ENCODE measurements around the gene KIF5A. TPM values are rescaled to one million over a fixed set of nuclear protein-coding genes. Genes with fewer than 3 reads are reported as not detected.
"Not testable (repeated sequence)": the region's sequence is repeated elsewhere in the genome, so short reads cannot be mapped to it uniquely, and the experiment has no call there.

KIF5A gene
- total RNA-seq, 2 donors from 2014 or later = 0.81 to 2.7 TPM

- no peak overlapping the region for H3K27ac ChIP-seq
- no peaks in the 10 kb centered on the region for H3K27me3 ChIP-seq (replicated peaks; ENCODE audit: insufficient read depth)
- no peak for TF ChIP-seq CTCF (IDR thresholded peaks at IDR 0.05)
- no peaks in the 10 kb centered on the region for H3K36me3 ChIP-seq
- no peaks in the 10 kb centered on the region for H3K9me3 ChIP-seq
- no peak overlapping the region for H3K4me3 ChIP-seq
- DNase-seq (ENCODE audit: low spot score) (no peak), ATAC-seq (ENCODE audit: insufficient number of reproducible peaks, low FRiP score, low read depth) (no peak)
- no peaks in the 10 kb centered on the region for H3K4me1 ChIP-seq (ENCODE audit: control insufficient read depth in 1 of 2, low read depth in 2 of 2)
These were observed 34.2 kb downstream of the KIF5A start for GRCh38 chr12:57584050-57584449.

DNA sequence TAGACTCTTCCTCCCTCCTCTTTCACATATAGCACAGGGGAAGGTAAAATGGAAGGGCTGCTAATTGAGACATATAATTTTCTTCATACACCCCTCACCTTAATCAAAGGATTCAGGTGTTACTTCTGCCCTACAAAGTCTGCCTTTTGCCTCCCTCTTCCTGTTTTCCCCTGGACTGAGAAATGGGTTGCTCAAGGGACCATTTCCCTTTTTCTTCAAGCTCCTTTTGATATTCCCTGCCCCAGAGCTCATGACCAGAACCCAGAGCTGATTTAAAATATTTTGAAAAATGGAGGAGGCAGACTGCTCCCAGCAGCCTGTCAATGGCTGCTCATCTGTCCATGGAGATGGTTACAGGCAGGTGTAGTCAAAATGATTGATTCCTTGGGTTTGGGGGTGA is 34.8 kb downstream of the KIF5A start:
- Histone ChIP-seq H3K27me3 (replicated peaks; ENCODE audit: insufficient read depth) (no peaks in the 10 kb centered on the region), H3K4me3 (no peak overlapping the region), H3K9me3 (no peaks in the 10 kb centered on the region), H3K4me1 (ENCODE audit: control insufficient read depth in 1 of 2, low read depth in 2 of 2) (no peaks in the 10 kb centered on the region), H3K36me3 (no peaks in the 10 kb centered on the region), H3K27ac (no peak overlapping the region)
- TF ChIP-seq CTCF (IDR thresholded peaks at IDR 0.05) = no peak
- ATAC-seq (ENCODE audit: insufficient number of reproducible peaks, low FRiP score, low read depth) (no peak), DNase-seq (ENCODE audit: low spot score) (no peak)

- no peaks in the 10 kb centered on the region for H3K27me3 ChIP-seq (replicated peaks; ENCODE audit: insufficient read depth)
- ATAC-seq (ENCODE audit: insufficient number of reproducible peaks, low FRiP score, low read depth) = no peak
These were observed 35.3 kb downstream of the KIF5A start for GRCh38 chr12:57585156-57585555.

GRCh38 chr12:57586128-57586527 is 36.3 kb downstream of the KIF5A start:
- H3K27ac ChIP-seq = no peak overlapping the region
- H3K4me3 ChIP-seq = no peak overlapping the region
- H3K4me1 ChIP-seq (ENCODE audit: control insufficient read depth in 1 of 2, low read depth in 2 of 2) = peaks cover 3 to 7% of the 10 kb centered on the region in 2 donors
- TF ChIP-seq CTCF (IDR thresholded peaks at IDR 0.05) = no peak
- no peak for ATAC-seq (ENCODE audit: insufficient number of reproducible peaks, low FRiP score, low read depth)
- no peak for DNase-seq (ENCODE audit: low spot score)
- H3K9me3 ChIP-seq = no peaks in the 10 kb centered on the region
- no peaks in the 10 kb centered on the region for H3K36me3 ChIP-seq
- no peaks in the 10 kb centered on the region for H3K27me3 ChIP-seq (replicated peaks; ENCODE audit: insufficient read depth)

More at GRCh38 chr12:57585156-57585555, 35.3 kb downstream of the KIF5A start:
- Histone ChIP-seq H3K4me3 (no peak overlapping the region), H3K27ac (no peak overlapping the region), H3K36me3 (no peaks in the 10 kb centered on the region), H3K4me1 (ENCODE audit: control insufficient read depth in 1 of 2, low read depth in 2 of 2) (peaks cover 0 to under 1% of the 10 kb centered on the region in 2 donors), H3K9me3 (no peaks in the 10 kb centered on the region)
- DNase-seq (ENCODE audit: low spot score) = no peak
- TF ChIP-seq CTCF (IDR thresholded peaks at IDR 0.05) = no peak

GRCh38 chr12:57586832-57587429 is 37.1 kb downstream of the KIF5A start:
- H3K4me1 ChIP-seq (ENCODE audit: control insufficient read depth in 1 of 2, low read depth in 2 of 2) = peaks cover 4 to 12% of the 10 kb centered on the region in 2 donors
- no peaks in the 10 kb centered on the region for H3K9me3 ChIP-seq
- no peak for TF ChIP-seq CTCF (IDR thresholded peaks at IDR 0.05)
- no peak overlapping the region for H3K27ac ChIP-seq
- H3K36me3 ChIP-seq = no peaks in the 10 kb centered on the region
- no peak overlapping the region for H3K4me3 ChIP-seq
- no peaks in the 10 kb centered on the region for H3K27me3 ChIP-seq (replicated peaks; ENCODE audit: insufficient read depth)
- ATAC-seq (ENCODE audit: insufficient number of reproducible peaks, low FRiP score, low read depth) (no peak), DNase-seq (ENCODE audit: low spot score) (no peak)

- peaks cover 6 to 30% of the 10 kb centered on the region in 2 donors for H3K4me1 ChIP-seq (ENCODE audit: control insufficient read depth in 1 of 2, low read depth in 2 of 2)
- H3K4me3 ChIP-seq; H3K36me3 ChIP-seq; H3K9me3 ChIP-seq; ATAC-seq (ENCODE audit: insufficient number of reproducible peaks, low FRiP score, low read depth); H3K27me3 ChIP-seq (replicated peaks; ENCODE audit: insufficient read depth); DNase-seq (ENCODE audit: low spot score); H3K27ac ChIP-seq: not testable (repeated sequence)
These were observed 39.2 kb downstream of the KIF5A start for GRCh38 chr12:57588951-57589610.

Measured in thoracic aorta (tissue), 2 donors.